Upper lobe of left lung (tissue), 4 donors: ENCODE results near the gene JMJD4.

Experiments
- EP300 ChIP-seq, 4 donors: sonication (generic); formaldehyde crosslinking; IDR thresholded peaks; one replicate each; pipeline ENCODE4 v1.5.1; 2017; ENCODE audit warnings: antibody characterized with exemption in 4 of 4, control low read depth in 2 of 4
- TF ChIP-seq, protein P1 (sequence below), 6 experiments: fragments of 450-650 bp in 4 of 6; fragments of 200-600 bp in 2 of 6; sonication (generic) in 2 of 6; IDR thresholded peaks; one replicate each; pipeline ENCODE4 v1.5.1; 2016 to 2019; ENCODE audit warnings: antibody characterized with exemption in 6 of 6

DNA sequence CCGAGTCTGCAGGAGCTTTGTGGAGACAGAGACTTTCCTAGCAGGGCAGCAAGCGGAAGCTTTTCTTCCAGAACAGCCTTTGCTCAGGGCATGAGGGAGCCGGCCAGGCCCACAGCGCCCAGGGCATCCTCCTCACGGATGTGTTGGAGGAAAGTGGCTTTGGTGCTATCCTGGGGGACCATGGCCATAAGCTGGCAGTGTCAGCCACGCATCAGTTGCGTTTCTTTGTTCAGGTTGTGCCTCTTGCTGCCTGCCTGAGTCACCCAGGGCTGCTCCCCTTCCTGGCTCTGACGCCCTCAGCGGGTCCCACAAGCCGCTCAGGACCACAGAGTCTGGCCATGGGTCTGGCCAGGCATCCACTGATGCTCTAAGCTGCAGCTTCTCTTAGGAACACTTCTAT is 40.7 kb upstream of the JMJD4 start:
- TF ChIP-seq, protein P1, sequence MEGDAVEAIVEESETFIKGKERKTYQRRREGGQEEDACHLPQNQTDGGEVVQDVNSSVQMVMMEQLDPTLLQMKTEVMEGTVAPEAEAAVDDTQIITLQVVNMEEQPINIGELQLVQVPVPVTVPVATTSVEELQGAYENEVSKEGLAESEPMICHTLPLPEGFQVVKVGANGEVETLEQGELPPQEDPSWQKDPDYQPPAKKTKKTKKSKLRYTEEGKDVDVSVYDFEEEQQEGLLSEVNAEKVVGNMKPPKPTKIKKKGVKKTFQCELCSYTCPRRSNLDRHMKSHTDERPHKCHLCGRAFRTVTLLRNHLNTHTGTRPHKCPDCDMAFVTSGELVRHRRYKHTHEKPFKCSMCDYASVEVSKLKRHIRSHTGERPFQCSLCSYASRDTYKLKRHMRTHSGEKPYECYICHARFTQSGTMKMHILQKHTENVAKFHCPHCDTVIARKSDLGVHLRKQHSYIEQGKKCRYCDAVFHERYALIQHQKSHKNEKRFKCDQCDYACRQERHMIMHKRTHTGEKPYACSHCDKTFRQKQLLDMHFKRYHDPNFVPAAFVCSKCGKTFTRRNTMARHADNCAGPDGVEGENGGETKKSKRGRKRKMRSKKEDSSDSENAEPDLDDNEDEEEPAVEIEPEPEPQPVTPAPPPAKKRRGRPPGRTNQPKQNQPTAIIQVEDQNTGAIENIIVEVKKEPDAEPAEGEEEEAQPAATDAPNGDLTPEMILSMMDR (IDR thresholded peaks at IDR 0.05) = no peak
- no peak for TF ChIP-seq EP300 (IDR thresholded peaks at IDR 0.05)
